Islet of Langerhans (tissue), 1 donor: ENCODE results near the gene GPR6.

Source experiments
- FAIRE-seq: peaks from one replicate; lab custom pipeline; 2011; peaks lifted over from hg19 to GRCh38; lab: Jason Lieb, UNC

Gene GPR6, protein sequence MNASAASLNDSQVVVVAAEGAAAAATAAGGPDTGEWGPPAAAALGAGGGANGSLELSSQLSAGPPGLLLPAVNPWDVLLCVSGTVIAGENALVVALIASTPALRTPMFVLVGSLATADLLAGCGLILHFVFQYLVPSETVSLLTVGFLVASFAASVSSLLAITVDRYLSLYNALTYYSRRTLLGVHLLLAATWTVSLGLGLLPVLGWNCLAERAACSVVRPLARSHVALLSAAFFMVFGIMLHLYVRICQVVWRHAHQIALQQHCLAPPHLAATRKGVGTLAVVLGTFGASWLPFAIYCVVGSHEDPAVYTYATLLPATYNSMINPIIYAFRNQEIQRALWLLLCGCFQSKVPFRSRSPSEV

DNA sequence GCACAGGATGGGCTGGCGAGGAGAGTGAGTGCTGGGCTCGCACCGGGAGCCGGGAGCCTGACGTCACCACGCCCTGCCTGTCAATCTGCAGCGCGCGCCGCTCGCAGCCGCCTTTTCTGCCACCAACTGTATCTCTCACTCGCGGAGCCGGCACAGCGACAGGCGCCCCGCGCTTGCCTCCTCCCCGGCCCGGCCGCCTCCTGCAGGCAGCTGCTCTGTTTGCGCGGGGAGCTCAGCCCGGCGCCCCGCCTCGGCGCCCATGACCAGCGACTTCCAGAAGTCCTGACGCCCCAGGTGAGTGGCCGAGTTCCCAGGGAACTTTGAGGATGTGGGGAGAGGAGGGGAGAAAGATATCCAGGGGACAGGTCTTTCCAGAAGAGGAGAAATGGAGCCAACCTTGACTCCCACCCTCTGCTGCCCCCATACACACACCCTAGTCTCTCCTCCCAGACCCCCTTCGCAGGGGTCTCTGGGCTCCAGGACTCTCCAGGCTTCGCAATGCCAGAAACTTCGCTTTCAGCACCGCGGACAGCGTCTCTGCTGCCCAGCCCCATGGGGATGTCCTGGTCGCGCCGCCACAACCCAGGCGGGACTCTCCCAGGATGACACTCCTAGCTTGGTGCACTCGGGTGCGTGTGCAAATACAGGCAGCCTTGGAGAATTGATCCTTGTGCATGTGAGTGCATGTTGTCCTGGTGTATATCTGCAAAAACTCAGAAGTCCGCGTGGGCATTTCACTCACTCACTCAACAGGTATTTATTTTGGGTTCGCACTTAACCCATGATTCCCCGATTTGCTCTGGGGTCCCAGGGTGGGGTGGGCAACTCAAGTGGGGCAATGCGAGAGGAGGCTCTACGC, at the start of gene GPR6:
TSS of gene GPR6 (plus strand) at position 138 of the 859 bp plus-strand sequence. CDS start 802 bp downstream, outside the sequence.
- no peak for FAIRE-seq

DNA sequence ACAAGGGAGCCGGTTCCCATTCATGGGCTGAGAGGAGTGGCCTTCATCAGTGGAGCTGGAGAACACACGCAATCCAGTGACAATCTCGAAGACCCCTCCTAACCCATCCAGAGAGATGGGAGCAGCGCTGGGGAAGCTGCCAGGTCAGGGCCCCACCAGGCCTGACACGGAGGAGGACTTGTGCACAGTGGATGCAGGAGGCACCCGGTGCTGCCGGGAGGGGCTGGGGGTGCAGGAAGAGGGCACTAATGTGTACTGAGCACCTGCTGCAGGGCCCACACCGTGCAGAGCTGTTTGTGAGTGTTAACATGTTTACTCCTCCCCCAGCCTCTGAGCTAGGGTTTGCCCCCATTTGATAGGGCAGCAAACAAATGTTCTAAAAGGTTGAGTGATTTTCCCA, 43.8 kb upstream of the GPR6 start:
- no peak for FAIRE-seq

DNA sequence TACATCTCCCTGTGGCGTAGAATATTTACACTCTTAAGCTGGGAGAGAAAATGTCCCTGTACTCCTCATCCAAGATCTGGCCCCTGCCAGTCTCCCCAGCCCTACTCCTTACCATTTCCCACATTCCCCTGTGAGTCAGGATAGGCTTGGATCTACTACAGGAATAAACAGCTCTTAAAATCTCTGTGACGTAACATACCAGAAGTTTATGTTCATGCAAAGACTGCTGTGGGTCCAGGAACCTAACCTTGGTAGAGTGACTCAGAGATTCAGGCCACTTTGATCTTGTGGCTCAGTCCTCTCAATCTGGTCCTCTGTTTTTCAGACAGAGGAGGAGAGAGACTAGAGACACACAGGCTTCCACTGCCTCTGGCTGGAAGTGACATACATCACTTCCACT, 38.5 kb upstream of the GPR6 start:
- no peak for FAIRE-seq

DNA sequence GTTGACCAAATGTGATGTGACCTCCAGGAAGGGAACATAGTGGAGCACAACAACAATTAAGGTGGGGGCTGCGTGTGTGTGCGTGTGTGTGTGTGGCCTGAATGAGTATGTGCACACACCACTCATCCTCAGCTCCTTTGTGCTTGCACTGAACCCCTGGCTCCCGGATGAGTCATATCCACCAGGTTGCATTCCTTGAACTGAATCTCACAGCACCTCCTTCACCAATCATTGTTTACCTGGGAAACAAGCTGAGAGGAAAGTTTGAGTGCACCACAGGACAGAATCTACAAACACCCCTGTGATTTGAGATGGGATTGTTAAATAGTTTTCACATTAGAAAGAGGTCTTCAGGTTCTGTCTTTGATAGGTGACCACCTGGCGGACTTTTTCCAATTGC, 33.7 kb upstream of the GPR6 start:
- no peak for FAIRE-seq

DNA sequence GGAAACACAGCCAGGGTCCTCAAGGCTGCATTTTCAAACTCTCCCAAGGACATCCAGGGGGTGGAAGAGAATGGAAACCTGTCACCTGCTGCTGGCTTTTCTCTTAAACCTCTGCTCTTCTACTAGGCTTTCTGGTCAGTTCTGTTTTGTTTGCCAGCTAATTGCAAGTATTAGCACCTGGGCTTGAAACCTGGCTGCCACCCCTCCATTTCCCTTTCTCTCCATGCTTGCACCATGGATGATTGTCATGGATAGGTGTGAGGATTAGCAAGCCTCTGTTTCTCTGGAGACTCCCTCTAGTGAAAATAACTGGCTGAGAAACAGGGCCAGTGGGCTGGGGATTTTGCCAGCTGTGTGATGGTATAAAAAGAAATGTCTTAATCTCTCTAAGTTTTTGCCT, 33.0 kb upstream of the GPR6 start:
- FAIRE-seq: no peak

DNA sequence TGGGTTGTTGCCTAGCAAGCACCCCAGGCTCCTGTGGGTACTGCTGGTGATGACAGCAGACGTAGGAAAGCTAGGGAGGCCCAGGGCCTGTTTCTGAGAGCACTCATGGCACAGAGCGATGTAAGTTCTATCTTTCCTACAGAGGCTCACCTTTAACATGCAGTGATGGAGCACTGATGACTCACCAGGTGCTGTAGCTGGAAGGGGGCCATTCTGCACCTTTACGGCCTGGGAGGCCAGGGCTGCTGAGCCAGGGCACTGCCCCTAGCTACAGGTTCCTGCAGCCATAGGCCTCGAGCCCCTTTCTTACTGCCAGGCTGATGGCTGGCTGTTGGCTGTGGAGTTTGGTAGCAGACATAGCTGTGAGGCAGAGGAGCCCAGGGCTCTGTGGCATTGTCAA, 31.1 kb upstream of the GPR6 start:
- FAIRE-seq: no peak

DNA sequence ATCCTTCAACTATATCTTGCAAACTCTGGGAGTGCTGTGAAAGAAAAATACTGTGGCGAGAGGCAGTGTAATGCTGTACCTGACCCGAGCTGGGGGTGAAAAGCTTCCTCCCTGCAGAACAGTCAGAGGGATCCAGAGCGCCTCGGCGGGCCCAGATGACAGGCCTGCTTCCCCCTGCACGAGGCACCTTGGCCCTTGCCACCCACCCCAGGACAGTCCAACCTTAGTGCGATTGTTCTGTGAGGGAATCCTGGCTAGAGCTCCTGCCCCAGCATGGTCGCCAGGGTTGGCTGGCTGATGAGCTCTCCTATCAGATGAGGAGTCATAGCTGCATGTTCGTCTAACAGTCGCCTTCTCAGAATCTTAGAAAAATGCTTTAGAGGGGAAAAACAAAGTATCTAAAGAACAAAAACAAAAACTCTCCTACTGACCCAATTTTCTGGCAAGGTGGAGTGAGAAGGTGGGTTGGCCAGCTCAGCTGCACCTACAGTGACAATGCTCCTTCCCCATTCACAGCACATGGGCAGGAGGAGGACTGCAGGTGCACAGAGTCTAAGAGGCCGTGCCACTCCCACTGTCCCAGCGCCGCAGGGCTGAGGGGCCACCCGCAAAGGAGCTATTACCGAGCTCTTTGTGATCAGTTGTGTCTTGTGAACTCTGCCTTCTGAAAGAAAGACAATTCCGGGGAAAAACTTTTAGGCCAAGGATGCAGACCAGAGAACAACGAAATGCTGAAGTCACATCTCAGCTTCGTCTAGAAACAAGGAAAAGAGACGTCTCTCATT, 28.6 kb upstream of the GPR6 start:
- FAIRE-seq: no peak

DNA sequence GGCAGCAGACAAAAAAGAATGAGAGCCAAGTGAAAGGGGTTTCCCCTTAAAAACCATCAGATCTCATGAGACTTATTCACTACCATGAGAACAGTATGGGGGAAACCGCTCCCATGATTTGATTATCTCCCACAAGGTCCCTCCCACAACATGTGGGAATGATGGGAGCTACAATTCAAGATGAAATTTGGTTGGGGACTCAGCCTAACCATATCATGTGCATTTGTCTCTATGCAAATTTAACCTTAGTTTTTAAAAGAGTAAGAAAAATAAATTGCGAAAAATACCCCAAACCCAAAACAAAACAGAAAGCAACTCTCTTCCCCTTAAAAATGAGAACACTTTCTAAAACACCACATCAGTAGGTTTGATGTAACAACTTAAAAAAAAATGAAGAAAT, 22.6 kb upstream of the GPR6 start:
- no peak for FAIRE-seq

DNA sequence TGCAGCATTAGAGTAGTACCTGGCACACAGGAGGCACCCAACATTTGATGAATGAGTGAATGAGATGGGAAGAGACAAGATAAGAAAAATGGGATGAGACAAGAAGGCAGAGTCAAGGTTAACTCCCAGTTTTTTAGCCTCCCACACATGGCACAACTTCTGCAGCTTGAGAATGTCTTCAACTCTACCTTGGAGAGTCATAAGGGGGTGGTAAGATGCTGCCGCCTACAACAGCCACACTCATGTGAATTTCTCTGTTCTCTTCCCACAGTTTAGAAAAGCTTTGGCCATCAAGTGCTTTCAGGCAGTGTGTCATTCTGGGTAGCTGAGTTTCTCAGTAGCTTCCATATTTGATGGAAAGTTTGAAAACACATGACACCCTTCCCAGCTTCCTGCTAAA, 19.5 kb upstream of the GPR6 start:
- FAIRE-seq: no peak

DNA sequence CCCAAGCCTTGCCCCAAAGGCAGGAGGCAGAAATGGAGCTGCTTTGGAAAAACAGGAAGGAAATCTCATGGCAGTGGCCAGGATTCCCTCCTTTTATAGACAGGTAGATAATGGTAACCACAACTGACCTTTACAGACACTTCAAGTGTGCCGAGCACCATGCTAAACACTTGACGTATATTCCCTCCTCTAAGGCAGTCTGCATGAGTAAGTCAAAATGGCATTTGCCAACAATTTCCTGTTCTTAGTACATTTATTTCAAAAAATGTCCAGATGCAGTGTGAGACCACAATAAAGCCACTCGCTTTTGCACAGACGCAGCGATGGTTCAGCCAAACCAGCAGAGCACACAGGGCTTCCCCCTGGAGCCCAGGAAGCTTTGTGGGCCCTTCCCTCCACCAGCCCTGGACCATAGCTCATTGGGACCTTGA, 16.5 kb upstream of the GPR6 start:
- no peak for FAIRE-seq

DNA sequence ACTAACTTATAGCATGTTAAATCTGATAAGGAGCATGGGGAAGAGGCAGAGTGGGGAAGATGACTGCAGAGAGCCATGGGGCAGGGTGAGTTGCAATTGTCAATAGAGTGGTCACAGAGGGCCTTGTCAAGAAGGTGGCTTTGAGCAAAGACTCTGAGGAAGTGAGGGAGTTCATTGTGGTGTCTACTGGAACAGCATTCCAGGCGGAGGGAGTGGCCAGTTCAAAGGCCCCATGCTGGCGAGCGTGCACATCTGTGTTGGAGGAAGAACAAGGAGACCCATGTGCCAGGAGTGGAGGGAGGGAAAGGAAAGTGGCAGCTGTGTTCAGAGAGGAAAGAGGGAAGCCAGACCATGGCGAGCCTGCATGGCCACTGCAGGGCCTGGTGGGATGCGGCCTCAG, 15.8 kb upstream of the GPR6 start:
- no peak for FAIRE-seq

DNA sequence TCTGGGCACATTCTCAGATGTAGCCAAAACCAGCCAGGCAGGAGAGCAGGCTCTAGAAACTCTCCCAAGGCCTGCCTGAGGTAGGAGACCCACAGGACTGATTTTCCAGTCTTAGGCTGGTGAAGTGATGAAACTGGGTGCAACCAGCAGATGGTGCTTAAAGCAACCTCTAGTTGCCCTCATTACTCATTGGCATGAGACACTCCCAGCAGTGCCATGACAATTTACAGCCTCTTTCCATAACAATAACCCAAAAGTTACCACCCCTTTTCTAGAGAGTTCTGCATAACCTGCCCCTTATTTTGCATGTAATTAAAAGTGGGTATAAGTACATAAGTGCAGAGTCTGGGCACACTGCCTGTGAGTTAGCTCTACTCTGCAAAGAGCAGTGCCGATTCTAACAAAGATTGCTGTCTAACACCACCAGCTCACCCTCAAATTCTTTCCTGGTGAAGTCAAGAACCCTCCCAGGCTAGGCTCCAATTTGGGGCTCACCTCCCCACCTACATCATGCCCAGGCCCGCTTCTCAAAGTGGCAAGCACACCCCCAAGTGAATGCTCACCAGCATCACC, 14.4 kb upstream of the GPR6 start:
- FAIRE-seq: no peak

DNA sequence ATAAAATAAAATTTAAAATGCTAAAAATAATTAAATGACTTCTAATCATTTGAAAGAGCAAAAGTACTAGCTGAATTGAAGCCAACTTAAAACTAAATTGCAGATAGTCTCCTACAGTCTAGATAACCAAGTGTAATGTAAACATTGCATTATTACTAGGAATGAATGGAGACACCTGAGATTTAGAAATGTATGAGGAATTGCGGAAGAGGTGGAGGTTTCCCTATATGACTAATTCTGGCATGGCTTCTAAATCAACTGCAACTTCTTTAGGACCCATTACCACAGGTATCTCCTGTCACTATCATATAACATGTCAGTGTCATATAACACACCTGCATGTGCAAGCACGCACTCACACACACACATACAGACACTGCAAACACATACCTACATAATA, 13.2 kb upstream of the GPR6 start:
- no peak for FAIRE-seq

DNA sequence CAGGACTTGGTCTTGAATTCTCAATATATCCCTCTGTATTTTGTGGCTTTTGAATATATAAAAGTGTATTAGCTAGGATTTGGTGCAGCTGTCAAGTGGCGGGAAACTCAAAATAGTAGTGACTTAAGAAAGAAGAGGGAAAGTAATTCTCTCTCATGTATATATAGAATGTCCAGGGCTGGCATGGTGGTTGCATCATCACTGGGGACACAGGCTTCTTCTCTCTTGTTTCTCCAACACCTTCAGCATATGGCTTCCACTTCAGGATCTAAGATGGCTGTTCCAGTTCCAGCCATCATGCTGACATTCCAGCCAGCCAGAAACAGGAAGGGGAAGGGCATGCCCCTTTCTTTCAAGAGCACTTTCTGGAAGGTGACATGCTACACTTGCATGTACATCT, 11.8 kb upstream of the GPR6 start:
- FAIRE-seq: no peak

DNA sequence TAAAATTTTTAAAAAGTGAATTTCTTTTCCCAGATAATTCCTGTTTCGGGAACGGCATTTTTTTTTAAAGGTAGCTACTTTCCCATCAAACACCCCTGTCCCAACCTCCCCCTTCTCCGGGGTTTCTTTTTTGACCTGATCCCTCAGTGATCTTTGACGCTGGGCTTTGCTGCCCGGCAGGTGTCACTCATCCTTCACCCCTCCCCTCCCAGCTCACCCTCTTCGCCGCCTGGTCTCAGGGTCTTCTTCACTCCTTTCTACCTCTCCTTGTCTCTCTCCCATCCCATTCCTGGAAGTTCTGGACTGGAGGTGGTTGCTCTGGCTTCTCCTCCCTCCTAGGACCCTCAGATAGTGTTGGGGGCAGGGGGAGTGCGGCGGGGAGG, 329 bp upstream of the GPR6 start:
- no peak for FAIRE-seq

DNA sequence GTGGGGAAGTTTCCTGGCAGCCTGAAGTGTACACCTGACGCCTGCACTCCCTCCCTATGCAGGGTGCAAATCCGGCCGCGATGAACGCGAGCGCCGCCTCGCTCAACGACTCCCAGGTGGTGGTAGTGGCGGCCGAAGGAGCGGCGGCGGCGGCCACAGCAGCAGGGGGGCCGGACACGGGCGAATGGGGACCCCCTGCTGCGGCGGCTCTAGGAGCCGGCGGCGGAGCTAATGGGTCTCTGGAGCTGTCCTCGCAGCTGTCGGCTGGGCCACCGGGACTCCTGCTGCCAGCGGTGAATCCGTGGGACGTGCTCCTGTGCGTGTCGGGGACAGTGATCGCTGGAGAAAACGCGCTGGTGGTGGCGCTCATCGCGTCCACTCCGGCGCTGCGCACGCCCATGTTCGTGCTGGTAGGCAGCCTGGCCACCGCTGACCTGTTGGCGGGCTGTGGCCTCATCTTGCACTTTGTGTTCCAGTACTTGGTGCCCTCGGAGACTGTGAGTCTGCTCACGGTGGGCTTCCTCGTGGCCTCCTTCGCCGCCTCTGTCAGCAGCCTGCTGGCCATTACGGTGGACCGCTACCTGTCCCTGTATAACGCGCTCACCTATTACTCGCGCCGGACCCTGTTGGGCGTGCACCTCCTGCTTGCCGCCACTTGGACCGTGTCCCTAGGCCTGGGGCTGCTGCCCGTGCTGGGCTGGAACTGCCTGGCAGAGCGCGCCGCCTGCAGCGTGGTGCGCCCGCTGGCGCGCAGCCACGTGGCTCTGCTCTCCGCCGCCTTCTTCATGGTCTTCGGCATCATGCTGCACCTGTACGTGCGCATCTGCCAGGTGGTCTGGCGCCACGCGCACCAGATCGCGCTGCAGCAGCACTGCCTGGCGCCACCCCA, 1.2 kb downstream of the GPR6 start:
- FAIRE-seq: no peak

DNA sequence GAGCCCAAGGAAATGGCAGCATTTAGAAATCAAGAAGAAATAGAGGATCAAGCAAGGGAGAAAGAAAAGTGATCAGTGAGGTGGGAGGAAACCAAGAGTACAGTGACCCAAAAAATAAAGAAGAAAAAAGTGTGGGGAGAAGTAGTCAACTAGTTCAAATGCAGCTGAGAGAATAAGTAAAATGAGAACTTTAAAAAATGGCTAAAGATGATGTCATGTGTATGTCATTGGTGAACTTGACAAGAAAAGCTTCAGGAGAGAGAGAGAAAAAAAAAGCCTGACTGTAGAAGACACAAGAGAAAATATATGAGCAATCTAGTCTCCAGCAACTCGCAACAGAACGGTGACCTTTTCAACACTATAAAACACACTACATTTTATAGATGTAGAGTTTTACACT, 6.3 kb downstream of the GPR6 start:
- FAIRE-seq: no peak

DNA sequence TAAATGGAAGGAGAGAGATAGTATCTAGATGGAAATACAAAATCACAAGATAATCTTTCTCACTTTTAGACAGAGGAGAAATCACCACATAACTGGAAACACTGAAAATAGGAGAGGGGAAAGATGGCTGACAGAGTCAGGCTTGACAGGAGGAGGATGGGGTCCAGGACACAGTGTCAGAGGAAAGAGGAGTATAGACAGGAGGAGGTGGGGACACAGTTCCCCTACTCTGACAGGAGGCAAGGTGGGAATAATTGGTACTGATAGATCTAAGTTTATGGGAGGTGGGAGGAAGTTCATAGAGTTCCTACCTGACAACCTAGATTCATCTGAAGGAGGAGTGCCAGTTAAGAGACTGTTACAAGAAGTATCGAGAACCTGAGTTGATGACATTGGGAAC, 9.1 kb downstream of the GPR6 start:
- no peak for FAIRE-seq

DNA sequence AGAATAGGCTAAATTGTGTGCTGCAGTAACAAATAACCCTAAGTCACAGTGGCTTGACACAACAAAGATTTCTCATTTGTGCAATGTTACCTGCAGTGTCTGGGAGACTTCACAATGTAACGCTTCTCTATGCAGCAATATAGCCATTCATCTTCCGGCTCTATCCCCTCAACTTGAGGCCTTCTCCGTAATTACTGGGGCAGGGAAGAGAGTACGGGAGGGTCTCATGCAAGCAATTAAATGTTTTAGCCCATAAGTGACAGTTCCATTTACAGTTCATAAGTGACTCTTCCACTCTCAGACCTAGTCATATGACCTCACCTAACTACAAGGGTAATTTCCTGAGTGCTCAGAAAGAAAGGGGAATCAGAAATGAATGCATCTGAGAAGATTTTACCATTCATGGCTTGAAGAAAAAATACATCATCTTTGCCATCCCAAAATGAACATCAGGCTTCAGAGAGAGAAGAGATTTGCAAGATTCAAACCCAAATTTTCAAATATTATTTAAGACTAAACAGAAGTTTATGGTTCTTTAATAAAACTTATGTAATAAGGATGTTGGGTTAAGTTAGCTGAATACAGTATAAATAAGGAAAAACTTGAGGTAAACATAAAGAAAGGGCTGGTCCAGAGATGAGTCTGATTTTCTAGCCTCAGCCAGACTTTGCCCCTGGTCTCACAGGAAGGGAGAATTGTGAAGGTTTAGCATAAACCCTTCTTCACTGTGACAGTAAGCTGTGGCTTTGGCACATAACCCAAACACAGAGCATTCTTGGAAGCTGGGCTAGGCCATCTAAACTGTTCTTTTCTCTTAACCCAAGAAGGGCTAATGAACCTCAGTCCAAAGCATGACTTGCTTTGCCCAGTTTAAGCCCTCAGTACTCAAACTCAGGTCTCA, 13.3 kb downstream of the GPR6 start:
- no peak for FAIRE-seq

DNA sequence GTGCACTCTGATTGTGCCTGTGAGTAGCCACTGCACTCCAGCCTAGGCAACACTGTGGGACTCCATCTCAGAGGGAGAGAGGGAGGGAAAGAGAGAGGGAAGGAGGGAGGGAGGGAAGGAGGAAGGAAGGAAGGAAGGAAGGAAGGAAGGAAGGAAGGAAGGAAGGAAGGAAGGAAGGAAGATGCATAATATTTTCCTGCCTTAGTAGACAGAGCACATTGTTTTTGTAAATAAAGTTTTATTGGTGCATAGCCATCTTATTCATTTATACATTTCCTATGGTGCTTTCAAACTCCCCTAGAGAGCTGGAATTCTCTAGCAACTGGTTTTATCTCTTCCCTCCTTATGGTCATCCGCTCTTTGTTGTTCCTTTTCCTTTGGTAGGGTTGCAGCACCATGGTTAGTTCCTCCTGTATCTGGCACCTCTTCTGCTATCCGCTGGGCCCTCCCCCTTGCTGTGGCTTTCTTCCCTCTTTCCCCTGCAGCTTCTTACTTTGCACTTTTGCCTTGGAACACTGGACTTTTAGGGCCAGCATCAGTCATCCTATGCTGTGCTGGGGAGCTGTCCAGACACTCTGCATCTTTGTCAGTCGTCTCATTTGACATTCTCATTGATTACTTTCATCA, 20.2 kb downstream of the GPR6 start:
- no peak for FAIRE-seq
